GM19463 (cell line): ENCODE data around the gene ZNF697.
"Not testable (repeated sequence)": the region's sequence is repeated elsewhere in the genome, so short reads cannot be mapped to it uniquely, and the experiment has no call there.

ENCODE experiments used
- ATAC-seq: cut with Tn5 transposase; IDR thresholded peaks from one replicate; pipeline ENCODE4 v1.9.1; 2021; ENCODE audit warnings: mild to moderate bottlenecking, moderate library complexity; ENCODE audit not compliant: unreplicated experiment

ZNF697 gene

GRCh38 chr1:119647734-119648619 is at the start of gene ZNF697:
ZNF697 (minus strand) TSS chr1:119648266; CDS start chr1:119626100, 22,166 bp downstream.
- peak; percentile 65 for ATAC-seq

DNA sequence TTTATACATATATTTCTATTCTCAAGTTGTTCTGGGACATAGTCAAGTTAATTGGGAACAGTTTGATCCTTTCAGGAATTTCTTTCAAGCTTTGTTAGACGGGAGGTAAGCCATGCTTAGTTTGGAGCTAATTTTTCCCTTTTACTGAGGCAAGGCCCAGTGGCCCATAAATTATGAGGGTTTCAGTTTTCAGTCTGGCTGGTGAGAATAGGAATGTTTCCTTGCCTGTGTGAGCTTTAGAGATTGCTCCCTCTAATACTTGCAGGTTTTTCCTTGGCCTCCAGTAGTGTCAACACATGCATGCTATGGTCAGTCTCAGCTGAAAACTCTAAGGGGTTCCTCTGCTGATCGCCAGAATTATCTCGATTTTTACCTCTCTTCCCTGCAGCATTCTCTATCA is 49.5 kb upstream of the ZNF697 start:
- no peak for ATAC-seq

GRCh38 chr1:119696863-119697262 is 48.8 kb upstream of the ZNF697 start:
- not testable (repeated sequence) for ATAC-seq

DNA sequence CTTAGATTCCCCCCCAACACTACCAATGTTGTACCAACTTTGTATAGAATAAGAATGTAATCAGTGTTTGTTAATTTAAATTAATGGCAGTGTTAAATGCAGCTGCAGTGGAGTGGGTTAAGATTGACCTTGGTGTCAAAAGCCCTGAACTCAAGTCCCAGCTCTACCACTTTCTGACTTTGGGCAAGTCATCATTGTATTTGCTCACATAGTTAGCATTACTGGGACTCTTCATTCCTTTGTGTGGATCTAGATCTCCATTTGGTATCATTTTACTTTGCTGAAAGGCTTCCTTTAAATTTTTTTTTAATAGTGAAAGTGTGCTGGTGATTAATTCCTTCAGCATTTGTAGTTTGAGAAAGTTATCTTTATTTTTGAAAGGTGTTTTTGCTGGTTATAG is 41.4 kb upstream of the ZNF697 start:
- no peak for ATAC-seq

- no peak for ATAC-seq
These were observed 40.7 kb upstream of the ZNF697 start for GRCh38 chr1:119688810-119689209.

- no peak for ATAC-seq
These were observed 39.5 kb upstream of the ZNF697 start for GRCh38 chr1:119687434-119688079.

- no peak for ATAC-seq
These were observed 38.6 kb upstream of the ZNF697 start for GRCh38 chr1:119686661-119687060.

DNA sequence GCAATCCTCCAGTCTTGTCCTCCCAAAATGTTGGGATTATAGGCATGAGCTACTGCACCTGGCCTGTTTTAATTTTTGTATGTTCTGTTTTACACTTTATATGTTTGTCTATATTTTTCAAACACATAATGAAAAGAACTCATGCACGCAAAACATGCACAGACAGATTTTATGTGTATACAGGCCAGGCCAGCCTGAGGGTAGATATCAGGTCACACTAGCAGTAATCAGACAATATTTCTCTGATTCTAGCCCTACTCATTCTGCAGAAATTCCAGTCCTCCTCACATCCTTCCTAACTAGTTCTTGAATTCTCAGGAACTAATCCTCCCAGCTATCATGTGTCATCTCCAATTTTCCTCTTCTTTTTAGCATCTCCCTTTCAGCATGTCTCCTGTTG is 35.8 kb upstream of the ZNF697 start:
- ATAC-seq, result no peak

GRCh38 chr1:119682141-119682540 is 34.1 kb upstream of the ZNF697 start:
- ATAC-seq, result no peak

DNA sequence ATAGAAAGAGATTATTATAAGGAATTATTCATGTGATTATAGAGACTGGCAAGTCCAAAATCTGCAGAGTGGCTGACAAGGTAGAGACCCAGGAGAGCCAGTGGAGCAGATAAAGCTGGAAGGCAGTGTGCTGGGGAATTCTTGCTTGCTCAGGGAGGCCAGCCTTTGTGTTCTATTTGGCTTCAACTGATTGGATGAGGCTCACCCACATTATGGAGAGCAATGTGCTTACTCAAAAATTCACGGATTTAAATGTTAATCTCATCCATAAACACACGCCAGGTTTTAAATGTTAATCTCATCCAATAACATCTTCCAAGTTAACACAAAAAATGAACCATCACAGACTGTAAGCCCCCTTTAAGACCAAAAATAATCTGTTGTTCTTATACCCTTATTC is 33.5 kb upstream of the ZNF697 start:
- no peak for ATAC-seq

- ATAC-seq, result no peak
These were observed 32.7 kb upstream of the ZNF697 start for GRCh38 chr1:119680723-119681122.

GRCh38 chr1:119680193-119680592 is 32.1 kb upstream of the ZNF697 start:
- no peak for ATAC-seq

GRCh38 chr1:119679223-119679622 is 31.2 kb upstream of the ZNF697 start:
- ATAC-seq, result no peak

- ATAC-seq, result no peak
These were observed 28.6 kb upstream of the ZNF697 start for GRCh38 chr1:119676571-119677206.

DNA sequence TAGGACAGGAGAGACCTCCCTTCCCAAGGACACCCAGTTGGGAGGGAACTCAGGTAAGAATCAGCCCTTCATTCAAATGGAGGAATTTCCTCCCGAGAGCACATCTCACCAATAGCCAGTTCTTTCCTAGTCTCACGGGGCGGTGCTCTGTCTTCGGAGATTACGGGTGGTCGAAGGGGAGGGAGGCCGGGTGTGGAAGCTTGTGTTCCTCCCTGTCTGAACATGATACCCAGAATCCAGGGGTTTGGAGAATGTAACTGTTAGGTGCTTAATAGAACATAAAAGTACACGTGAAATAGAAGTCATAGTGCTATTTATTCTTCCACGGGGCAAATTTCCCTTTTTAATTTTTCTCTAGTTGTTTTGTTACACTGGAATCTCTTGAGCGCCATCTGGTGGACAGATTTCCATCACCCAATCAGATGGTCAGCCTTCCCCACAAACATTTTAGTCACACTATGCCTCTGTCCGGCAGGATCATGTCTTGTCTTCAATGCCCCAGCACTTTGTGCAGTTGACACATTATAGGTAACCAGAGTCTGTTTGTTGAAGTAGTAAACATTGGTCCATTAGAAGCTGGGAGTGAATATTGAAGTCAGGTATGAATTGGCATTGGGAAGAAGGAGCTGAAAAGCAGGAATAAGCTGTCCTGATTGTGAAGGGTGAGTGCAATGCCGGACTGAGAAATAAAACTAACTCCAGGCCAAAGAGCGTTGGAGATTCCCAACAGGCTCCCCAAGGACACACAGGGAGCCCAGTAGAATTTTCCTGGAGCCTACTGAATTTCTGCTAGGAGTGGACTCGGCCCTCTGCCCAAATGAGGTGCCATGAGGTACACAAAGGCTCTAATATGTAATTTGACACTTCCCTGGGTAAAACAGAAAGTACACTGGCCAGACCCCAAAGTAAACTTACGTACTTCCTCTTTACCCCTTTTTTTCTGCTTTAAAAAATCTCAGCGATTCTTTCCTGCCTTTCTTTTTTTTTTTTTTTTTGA is 27.6 kb upstream of the ZNF697 start:
- ATAC-seq, result peak; percentile 53

DNA sequence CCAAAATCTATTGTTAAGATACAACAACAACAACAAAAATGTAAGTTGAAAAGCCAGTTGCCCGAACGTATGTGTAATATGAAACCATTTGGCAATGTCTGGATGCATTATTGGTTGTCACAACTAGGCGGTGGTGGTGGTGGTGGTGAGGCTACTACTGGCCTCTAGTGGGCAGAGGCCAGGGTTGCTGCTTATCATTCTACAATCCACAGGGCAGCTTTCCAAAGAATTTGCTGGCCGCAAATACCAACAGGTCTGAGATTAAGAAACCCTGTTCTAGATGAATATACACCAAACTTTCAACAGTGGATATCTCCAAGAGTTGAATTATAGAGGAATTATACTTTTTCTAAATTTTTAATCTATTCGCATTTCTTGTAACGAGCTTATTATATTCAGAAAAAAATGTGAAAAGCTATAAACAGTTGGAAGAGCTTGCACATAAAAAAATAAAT is 26.8 kb upstream of the ZNF697 start:
- ATAC-seq, result no peak

- ATAC-seq, result no peak
These were observed 26.1 kb upstream of the ZNF697 start for GRCh38 chr1:119674111-119674526.

GRCh38 chr1:119673171-119673940 is 25.3 kb upstream of the ZNF697 start:
- no peak for ATAC-seq

GRCh38 chr1:119670898-119671297 is 22.8 kb upstream of the ZNF697 start:
- no peak for ATAC-seq

- no peak for ATAC-seq
These were observed 19.1 kb upstream of the ZNF697 start for GRCh38 chr1:119667173-119667572.
